Measurements from ENCODE around the gene SPATA20. TPM values are rescaled to one million over a fixed set of nuclear protein-coding genes. Genes with fewer than 3 reads are reported as not detected.

The SPATA20 gene
- polyA plus RNA-seq, 1 donor = 31.4 TPM

- no peak for DNase-seq
Observed at GRCh38 chr17:50581316-50581715, 34.3 kb downstream of the SPATA20 start.

- DNase-seq = no peak
Observed at GRCh38 chr17:50582741-50583140, 35.8 kb downstream of the SPATA20 start.

- no peak for DNase-seq
Observed at GRCh38 chr17:50583641-50584040, 36.7 kb downstream of the SPATA20 start.

GRCh38 chr17:50584116-50584515, 37.1 kb downstream of the SPATA20 start:
- no peak for DNase-seq

- DNase-seq = no peak
Observed at GRCh38 chr17:50584749-50585148, 37.8 kb downstream of the SPATA20 start.

GRCh38 chr17:50585346-50585745, 38.4 kb downstream of the SPATA20 start:
- DNase-seq = no peak

- DNase-seq = no peak
Observed at GRCh38 chr17:50585891-50586290, 38.9 kb downstream of the SPATA20 start.

GRCh38 chr17:50586421-50587247, 39.7 kb downstream of the SPATA20 start:
- no peak for DNase-seq

GRCh38 chr17:50587571-50587970, 40.6 kb downstream of the SPATA20 start:
- DNase-seq = no peak

GRCh38 chr17:50588391-50589049, 41.5 kb downstream of the SPATA20 start:
- DNase-seq = no peak

GRCh38 chr17:50589095-50589705, 42.2 kb downstream of the SPATA20 start:
- no peak for DNase-seq

- no peak for DNase-seq
Observed at GRCh38 chr17:50590946-50591737, 44.2 kb downstream of the SPATA20 start.

- DNase-seq = no peak
Observed at GRCh38 chr17:50593321-50593720, 46.3 kb downstream of the SPATA20 start.

- no peak for DNase-seq
Observed at GRCh38 chr17:50594128-50594823, 47.3 kb downstream of the SPATA20 start.

- no peak for DNase-seq
Observed at GRCh38 chr17:50594892-50595291, 47.9 kb downstream of the SPATA20 start.

GRCh38 chr17:50596191-50597037, 49.4 kb downstream of the SPATA20 start:
- DNase-seq = no peak

- no peak for DNase-seq
Observed at GRCh38 chr17:50598487-50598886, 51.5 kb downstream of the SPATA20 start.

GRCh38 chr17:50599606-50600005, 52.6 kb downstream of the SPATA20 start:
- no peak for DNase-seq

- DNase-seq = no peak
Observed at GRCh38 chr17:50601823-50602375, 54.9 kb downstream of the SPATA20 start.

GRCh38 chr17:50602836-50603235, 55.9 kb downstream of the SPATA20 start:
- no peak for DNase-seq

GRCh38 chr17:50603340-50603739, 56.4 kb downstream of the SPATA20 start:
- no peak for DNase-seq
